Lower leg skin (tissue), 4 donors: Measurements from ENCODE around the gene GPATCH11. TPM values are rescaled to one million over a fixed set of nuclear protein-coding genes. Genes with fewer than 3 reads are reported as not detected.

Source experiments
- DNase-seq, 2 donors: peaks; one replicate each; pipeline ENCODE4 v3.0.0-alpha.2; 2019; ENCODE audit warnings: low spot score in 2 of 2
- H3K4me3 ChIP-seq: fragments of 200-600 bp; sonication (generic); 2 replicates; pipeline ENCODE4 v1.5.1; 2017; ENCODE audit warnings: mild to moderate bottlenecking, low read depth; ENCODE audit not compliant: poor library complexity, severe bottlenecking
- POLR2A ChIP-seq, 2 donors: fragments of 450-650 bp; IDR thresholded peaks; one replicate each; pipeline ENCODE4 v1.6.1; 2016 to 2017; ENCODE audit warnings: antibody characterized with exemption in 2 of 2, mild to moderate bottlenecking in 1 of 2, moderate library complexity in 1 of 2
- WGBS, 2 donors: methylation state at CpG; one replicate each; pipeline ENCODE4 v1.1.5; 2018; 5-methylcytosine and 5-hydroxymethylcytosine counted together
- intact Hi-C: fragments of 100-400 bp; cut with DNase I; formaldehyde crosslinking; loops from one replicate; pipeline ENCODE4 v1.15.0; 2023; ENCODE audit warnings: low total_unique reads
- total RNA-seq, 4 donors: library from RNA; depleted of rRNA; stranded (reverse); fragments of >200 nt; gene quantifications; one replicate each; pipeline ENCODE4 v1.1.0, GENCODE V29; 2016
- TF ChIP-seq, protein P1 (sequence below), 3 donors: fragments of 450-650 bp; IDR thresholded peaks; one replicate each; pipeline ENCODE4 v1.5.1; 2016; ENCODE audit warnings: antibody characterized with exemption in 3 of 3, mild to moderate bottlenecking in 3 of 3, moderate library complexity in 2 of 3

GPATCH11 gene
- total RNA-seq, 4 donors from 2014 or later: 5.4 to 7.6 (median 6.7) TPM

DNA sequence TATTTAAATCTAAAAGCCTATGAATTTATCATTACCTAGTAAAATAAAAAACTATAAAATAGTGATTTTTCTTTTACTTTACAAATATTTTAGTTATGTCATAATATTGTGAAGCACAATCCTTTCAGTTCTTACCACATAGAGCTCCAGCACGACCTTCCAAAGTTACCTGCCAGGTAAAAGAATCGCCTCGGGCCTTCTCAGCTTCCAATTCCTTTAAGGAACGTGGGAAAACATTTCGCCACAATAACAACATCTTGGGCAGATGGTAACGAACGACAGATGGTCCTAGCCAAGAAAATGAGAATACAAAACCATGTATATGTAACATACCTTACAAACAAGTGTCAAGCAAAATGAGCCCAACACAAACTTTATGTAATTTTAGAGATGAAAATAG, 23.9 kb upstream of the GPATCH11 start:
- no peak overlapping the region for H3K4me3 ChIP-seq
- DNase-seq: no peak
- intact Hi-C loops: no loop called here
- 69 to 81% methylated on average over 7 of the region's 7 CpGs for WGBS, 2 donors
- TF ChIP-seq, protein P1, sequence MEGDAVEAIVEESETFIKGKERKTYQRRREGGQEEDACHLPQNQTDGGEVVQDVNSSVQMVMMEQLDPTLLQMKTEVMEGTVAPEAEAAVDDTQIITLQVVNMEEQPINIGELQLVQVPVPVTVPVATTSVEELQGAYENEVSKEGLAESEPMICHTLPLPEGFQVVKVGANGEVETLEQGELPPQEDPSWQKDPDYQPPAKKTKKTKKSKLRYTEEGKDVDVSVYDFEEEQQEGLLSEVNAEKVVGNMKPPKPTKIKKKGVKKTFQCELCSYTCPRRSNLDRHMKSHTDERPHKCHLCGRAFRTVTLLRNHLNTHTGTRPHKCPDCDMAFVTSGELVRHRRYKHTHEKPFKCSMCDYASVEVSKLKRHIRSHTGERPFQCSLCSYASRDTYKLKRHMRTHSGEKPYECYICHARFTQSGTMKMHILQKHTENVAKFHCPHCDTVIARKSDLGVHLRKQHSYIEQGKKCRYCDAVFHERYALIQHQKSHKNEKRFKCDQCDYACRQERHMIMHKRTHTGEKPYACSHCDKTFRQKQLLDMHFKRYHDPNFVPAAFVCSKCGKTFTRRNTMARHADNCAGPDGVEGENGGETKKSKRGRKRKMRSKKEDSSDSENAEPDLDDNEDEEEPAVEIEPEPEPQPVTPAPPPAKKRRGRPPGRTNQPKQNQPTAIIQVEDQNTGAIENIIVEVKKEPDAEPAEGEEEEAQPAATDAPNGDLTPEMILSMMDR (IDR thresholded peaks at IDR 0.05): no peak
- no peak for TF ChIP-seq POLR2A (IDR thresholded peaks at IDR 0.05)

DNA sequence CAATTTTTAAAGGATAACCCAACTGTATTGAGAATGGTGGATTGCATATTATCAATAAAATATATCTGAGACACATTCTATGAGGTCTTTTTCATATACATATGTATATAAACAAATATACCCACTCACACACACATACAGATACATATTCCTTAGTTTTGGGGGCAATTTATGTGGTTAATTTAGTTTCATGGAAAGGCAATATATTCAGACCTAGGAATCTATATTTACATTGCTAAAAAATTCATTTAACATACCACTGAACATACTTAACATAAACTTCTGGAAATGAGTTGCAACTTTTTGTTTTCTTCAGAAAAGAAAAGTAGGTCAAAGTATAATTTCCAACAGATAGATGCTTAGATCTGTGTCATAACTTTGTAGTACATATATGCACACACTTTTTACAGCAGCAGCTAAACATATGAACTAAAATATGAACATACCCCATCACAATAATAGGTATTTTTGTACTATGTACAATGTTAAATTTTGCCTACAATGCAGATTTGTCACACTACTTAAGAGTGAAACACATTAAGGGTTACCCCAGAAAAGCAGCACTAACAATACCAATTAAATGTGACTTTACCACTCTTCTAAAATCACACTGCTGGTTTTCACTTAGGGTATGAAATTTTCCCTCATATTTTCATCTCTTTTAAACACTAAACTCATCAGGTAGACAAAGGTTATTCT, 23.2 kb upstream of the GPATCH11 start:
- no peak for TF ChIP-seq POLR2A (IDR thresholded peaks at IDR 0.05)
- TF ChIP-seq, protein P1 (IDR thresholded peaks at IDR 0.05): no peak
- no peak overlapping the region for H3K4me3 ChIP-seq
- intact Hi-C loops: no loop called here
- no peak for DNase-seq

GRCh38 chr2:37061776-37062175, 22.5 kb upstream of the GPATCH11 start:
- WGBS, 2 donors: 97 to 99% methylated on average over 5 of the region's 5 CpGs
- TF ChIP-seq, protein P1 (IDR thresholded peaks at IDR 0.05): no peak
- TF ChIP-seq POLR2A (IDR thresholded peaks at IDR 0.05): no peak
- intact Hi-C loops: no loop called here
- DNase-seq: no peak
- no peak overlapping the region for H3K4me3 ChIP-seq

DNA sequence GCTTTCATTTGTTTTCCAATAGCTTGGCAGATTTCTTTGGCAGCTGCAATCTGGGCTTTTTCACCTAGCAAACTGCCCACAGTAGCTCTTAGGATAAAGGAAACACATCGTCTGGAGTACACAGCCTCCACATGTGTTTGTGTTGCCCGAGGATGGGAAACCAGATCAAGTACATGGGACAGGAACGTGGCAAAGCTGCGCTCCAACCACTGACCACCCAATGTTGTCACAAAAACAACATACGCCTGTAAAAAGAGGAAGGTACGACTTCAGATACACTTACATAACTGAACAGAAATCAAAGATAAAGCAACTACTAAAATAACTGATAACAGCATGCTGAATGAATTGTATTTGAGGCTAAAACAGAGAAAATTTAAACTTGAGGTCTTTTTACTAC, 15.6 kb upstream of the GPATCH11 start:
- DNase-seq: no peak
- intact Hi-C loops: no loop called here
- H3K4me3 ChIP-seq: no peak overlapping the region
- no peak for TF ChIP-seq POLR2A (IDR thresholded peaks at IDR 0.05)
- TF ChIP-seq, protein P1 (IDR thresholded peaks at IDR 0.05): no peak
- 78 to 85% methylated on average over 6 of the region's 6 CpGs for WGBS, 2 donors

DNA sequence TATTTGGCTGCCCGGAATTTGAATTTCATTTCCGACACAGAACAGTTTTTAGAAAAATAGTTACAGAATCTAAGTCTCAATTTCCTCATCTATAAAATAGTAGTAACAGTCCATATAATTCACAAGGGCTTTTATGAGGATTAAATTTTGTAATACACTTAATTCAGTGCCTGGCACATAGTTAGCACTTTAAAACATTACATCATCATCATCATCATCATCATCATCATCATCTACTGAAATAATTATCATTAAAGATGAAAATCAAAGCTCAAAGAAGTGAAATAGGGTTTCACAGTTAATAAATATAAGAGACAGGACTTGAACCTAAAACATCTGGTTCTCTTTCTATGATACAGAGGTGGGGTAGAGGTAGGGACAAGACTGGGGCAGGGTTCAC, 13.4 kb upstream of the GPATCH11 start:
- 97 to 99% methylated on average over 2 of the region's 2 CpGs for WGBS, 2 donors
- intact Hi-C loops: loop anchor here (10.0 kb wide), 1 partner anchor 86 kb away; no protein-coding TSS in a partner anchor
- DNase-seq: no peak
- no peak overlapping the region for H3K4me3 ChIP-seq
- no peak for TF ChIP-seq POLR2A (IDR thresholded peaks at IDR 0.05)
- TF ChIP-seq, protein P1 (IDR thresholded peaks at IDR 0.05): no peak

DNA sequence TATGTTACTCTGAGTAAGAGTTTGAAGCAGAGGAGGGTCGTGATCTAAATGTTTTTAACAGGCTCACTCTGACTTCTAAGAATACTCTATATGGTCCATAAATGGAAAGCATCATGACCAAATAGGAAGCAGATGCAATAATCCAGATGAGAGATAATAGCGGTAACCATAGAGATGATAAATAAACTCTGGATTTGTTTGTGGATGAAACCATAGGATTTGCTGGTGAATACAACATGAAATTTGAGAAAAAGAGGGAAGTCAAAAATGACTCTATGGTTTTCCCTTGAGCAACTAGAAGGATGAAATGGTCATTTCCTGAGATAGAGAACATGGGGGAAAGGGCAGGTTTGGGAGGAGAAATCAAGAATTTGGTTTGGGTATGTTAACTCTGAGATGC, 4.1 kb upstream of the GPATCH11 start:
- DNase-seq: no peak
- no peak for TF ChIP-seq POLR2A (IDR thresholded peaks at IDR 0.05)
- TF ChIP-seq, protein P1 (IDR thresholded peaks at IDR 0.05): no peak
- intact Hi-C loops: no loop called here
- no peak overlapping the region for H3K4me3 ChIP-seq
- whole genome bisulfite sequencing, 2 donors: 61% methylated on average over 2 of the region's 2 CpGs
